A673 (cell line): ENCODE results near the gene SLC38A2. TPM values are rescaled to one million over a fixed set of nuclear protein-coding genes. Genes with fewer than 3 reads are reported as not detected.
"Not testable (repeated sequence)": the region's sequence is repeated elsewhere in the genome, so short reads cannot be mapped to it uniquely, and the experiment has no call there.

ENCODE experiments used
- BruUV-seq: library from RNA; stranded (reverse); fragments of 400-500 nt; replicated peaks from 2 replicates; lab custom pipeline; 2021; lab: Mats Ljungman, UMichigan
- CTCF ChIA-PET: fragments of 300-600 bp; sonication (Branson Sonifier 250); formaldehyde crosslinking; loops from one replicate; lab custom pipeline; 2022; ENCODE audit warnings: antibody characterized with exemption; lab: Charles Lee
- POLR2A ChIA-PET: fragments of 300-600 bp; sonication (Branson Sonifier 250); formaldehyde crosslinking; loops from one replicate; lab custom pipeline; 2022; ENCODE audit warnings: antibody characterized with exemption; ENCODE audit not compliant: low non-redundant PET; lab: Charles Lee
- DNase-seq: peaks from one replicate; pipeline ENCODE4 v3.0.0-alpha.2; 2015; ENCODE audit warnings: low spot score
- H3K27ac ChIP-seq: fragments of 200-600 bp; sonication (generic); 2 replicates; pipeline ENCODE4 v1.5.1; 2016; ENCODE audit warnings: mixed run types, low read depth, mild to moderate bottlenecking, mixed read lengths, antibody characterized with exemption, low read length; ENCODE audit not compliant: poor library complexity, severe bottlenecking
- H3K27me3 ChIP-seq: fragments of 200-600 bp; sonication (generic); replicated peaks from 2 replicates; pipeline ENCODE4 v1.6.1; 2017; ENCODE audit warnings: mixed run types, low read depth, mild to moderate bottlenecking, mixed read lengths, antibody characterized with exemption, low read length; ENCODE audit not compliant: insufficient read depth, poor library complexity
- H3K36me3 ChIP-seq: fragments of 200-600 bp; sonication (generic); 2 replicates; pipeline ENCODE4 v1.6.1; 2016; ENCODE audit warnings: mixed run types, mild to moderate bottlenecking, mixed read lengths, antibody characterized with exemption, low read length; ENCODE audit not compliant: insufficient read depth, poor library complexity, severe bottlenecking
- H3K4me1 ChIP-seq: fragments of 200-600 bp; sonication (generic); 2 replicates; pipeline ENCODE4 v1.6.1; 2017; ENCODE audit warnings: mixed run types, mild to moderate bottlenecking, mixed read lengths, antibody characterized with exemption, low read length; ENCODE audit not compliant: insufficient read depth, poor library complexity, severe bottlenecking
- H3K4me3 ChIP-seq: fragments of 200-600 bp; sonication (generic); 2 replicates; pipeline ENCODE4 v1.5.1; 2016; ENCODE audit warnings: low read depth, mixed run types, mild to moderate bottlenecking, mixed read lengths, low read length; ENCODE audit not compliant: poor library complexity, severe bottlenecking
- H3K9me3 ChIP-seq: fragments of 200-600 bp; sonication (generic); 2 replicates; pipeline ENCODE4 v1.6.1; 2016; ENCODE audit warnings: mixed run types, low read depth, mild to moderate bottlenecking, mixed read lengths, antibody characterized with exemption, low read length; ENCODE audit not compliant: poor library complexity, severe bottlenecking
- CTCF ChIP-seq: fragments of 300-800, 200-600 bp; sonication (generic); conservative IDR thresholded peaks from 2 replicates; pipeline ENCODE4 v1.5.1; 2017; ENCODE audit warnings: low read depth, mild to moderate bottlenecking, antibody characterized with exemption, low read length, moderate library complexity, mixed read lengths
- EZH2 ChIP-seq: fragments of 200-600 bp; sonication (generic); IDR thresholded peaks from 2 replicates; pipeline ENCODE4 v1.6.1; 2017; ENCODE audit warnings: borderline replicate concordance, low read depth, mild to moderate bottlenecking, mixed read lengths, antibody characterized with exemption, low read length; ENCODE audit not compliant: poor library complexity, severe bottlenecking
- intact Hi-C: fragments of 100-400 bp; cut with micrococcal nuclease; formaldehyde crosslinking; loops from one replicate; pipeline ENCODE4 v1.10.0; 2022; ENCODE audit not compliant: unreplicated experiment
- total RNA-seq: library from RNA; stranded (reverse); gene quantifications from 2 replicates; pipeline ENCODE4 v1.2.3, GENCODE V29; 2021

The SLC38A2 gene
- total RNA-seq, 1 experiment from 2014 or later, result 440 TPM

- TF ChIP-seq EZH2 (no peak), CTCF (no peak)
- Histone ChIP-seq H3K27me3 (no peaks in the 10 kb centered on the region), H3K9me3 (no peaks in the 10 kb centered on the region), H3K27ac (no peak overlapping the region), H3K4me3 (no peak overlapping the region), H3K36me3 (no peaks in the 10 kb centered on the region), H3K4me1 (peaks cover 25% of the 10 kb centered on the region)
- POLR2A ChIA-PET, result no interaction called here
- no TSS peak for BruUV-seq
- CTCF ChIA-PET, result no interaction called here
- intact Hi-C loops, result no loop called here
- DNase-seq, result no peak
Measured at GRCh38 chr12:46400406-46400805, 27.8 kb upstream of the SLC38A2 start.

GRCh38 chr12:46399461-46400248, 27.1 kb upstream of the SLC38A2 start:
- H3K9me3 ChIP-seq, intact Hi-C loops, H3K27me3 ChIP-seq, H3K36me3 ChIP-seq, POLR2A ChIA-PET, BruUV-seq, CTCF ChIA-PET, H3K4me3 ChIP-seq, H3K27ac ChIP-seq, DNase-seq: not testable (repeated sequence)
- peaks cover 33% of the 10 kb centered on the region for H3K4me1 ChIP-seq

GRCh38 chr12:46396826-46397225, 24.3 kb upstream of the SLC38A2 start:
- ChIA-PET CTCF (no interaction called here), POLR2A (interaction anchor here (0.7 kb wide), 1 partner anchor 117 kb away, joined by 3 read pairs; no protein-coding TSS in a partner anchor)
- no peaks in the 10 kb centered on the region for H3K27me3 ChIP-seq
- H3K4me3 ChIP-seq, result no peak overlapping the region
- TF ChIP-seq EZH2 (no peak), CTCF (no peak)
- H3K9me3 ChIP-seq, result no peaks in the 10 kb centered on the region
- H3K4me1 ChIP-seq, result peaks cover 32% of the 10 kb centered on the region
- no peak for DNase-seq
- no TSS peak for BruUV-seq
- intact Hi-C loops, result no loop called here
- no peak overlapping the region for H3K27ac ChIP-seq
- H3K36me3 ChIP-seq, result no peaks in the 10 kb centered on the region
